VCaP (cell line): ENCODE measurements around the gene TPM1.
"Not testable (repeated sequence)": the region's sequence is repeated elsewhere in the genome, so short reads cannot be mapped to it uniquely, and the experiment has no call there.

Experiments
- H3K27ac ChIP-seq: fragments of 450-650 bp; 2 replicates; pipeline ENCODE4 v1.5.1; 2017
- CTCF ChIP-seq: fragments of 450-650 bp; conservative IDR thresholded peaks from 2 replicates; pipeline ENCODE4 v1.5.1; 2017; ENCODE audit warnings: mild to moderate bottlenecking, moderate library complexity

Gene TPM1

GRCh38 chr15:63093486-63094205 is 51.1 kb downstream of the TPM1 start:
- TF ChIP-seq CTCF: peak; percentile 96
- H3K27ac ChIP-seq: no peak overlapping the region

GRCh38 chr15:63094495-63094931 is 52.0 kb downstream of the TPM1 start:
- peak overlapping the region; percentile 8; the same call in 1 of the 2 replicates for H3K27ac ChIP-seq
- TF ChIP-seq CTCF: no peak

GRCh38 chr15:63096178-63096577 is 53.6 kb downstream of the TPM1 start:
- TF ChIP-seq CTCF: no peak
- H3K27ac ChIP-seq: no peak overlapping the region

GRCh38 chr15:63098901-63099300 is 56.4 kb downstream of the TPM1 start:
- not testable (repeated sequence) for H3K27ac ChIP-seq

GRCh38 chr15:63099581-63099980 is 57.0 kb downstream of the TPM1 start:
- not testable (repeated sequence) for H3K27ac ChIP-seq

GRCh38 chr15:63103416-63103815 is 60.9 kb downstream of the TPM1 start:
- no peak for TF ChIP-seq CTCF
- H3K27ac ChIP-seq: no peak overlapping the region

- no peak for TF ChIP-seq CTCF
- H3K27ac ChIP-seq: no peak overlapping the region
These were observed 62.2 kb downstream of the TPM1 start for GRCh38 chr15:63104727-63105126.

GRCh38 chr15:63105354-63105753 is 62.8 kb downstream of the TPM1 start:
- H3K27ac ChIP-seq: not testable (repeated sequence)

- no peak for TF ChIP-seq CTCF
- no peak overlapping the region for H3K27ac ChIP-seq
These were observed 65.5 kb downstream of the TPM1 start for GRCh38 chr15:63107895-63108546.
